Neural progenitor cell (in vitro differentiated cells): ENCODE results near the gene PANK4. TPM values are rescaled to one million over a fixed set of nuclear protein-coding genes. Genes with fewer than 3 reads are reported as not detected.
A peak's percentile ranks its signal among the peaks of the same experiment; 100 is the strongest.

Experiments
- DNase-seq: peaks from one replicate; pipeline ENCODE4 v3.0.0-alpha.2; 2016; ENCODE audit warnings: low spot score
- H2AFZ ChIP-seq: fragments of 200-600 bp; sonication (generic); replicated peaks from 2 replicates; pipeline ENCODE4 v1.6.1; 2016; ENCODE audit warnings: antibody characterized with exemption
- H3F3A ChIP-seq: fragments of 200-600 bp; sonication (generic); 2 replicates; pipeline ENCODE4 v1.6.1; 2016; ENCODE audit warnings: antibody characterized with exemption, low read depth
- H3K27ac ChIP-seq: fragments of 200-600 bp; sonication (generic); 2 replicates; pipeline ENCODE4 v1.5.1; 2016; ENCODE audit warnings: mild to moderate bottlenecking
- H3K27me3 ChIP-seq: fragments of 200-600 bp; sonication (generic); 2 replicates; pipeline ENCODE4 v1.6.1; 2016; ENCODE audit warnings: mild to moderate bottlenecking, moderate library complexity
- H3K36me3 ChIP-seq: fragments of 200-600 bp; sonication (generic); 2 replicates; pipeline ENCODE4 v1.5.1; 2016
- H3K4me1 ChIP-seq: fragments of 200-600 bp; sonication (generic); 2 replicates; pipeline ENCODE4 v1.6.1; 2016; ENCODE audit warnings: mixed run types
- H3K4me2 ChIP-seq: fragments of 200-600 bp; sonication (generic); 2 replicates; pipeline ENCODE4 v1.6.1; 2016
- H3K4me3 ChIP-seq: fragments of 200-600 bp; sonication (generic); 2 replicates; pipeline ENCODE4 v1.5.1; 2016
- H3K79me2 ChIP-seq: fragments of 200-600 bp; sonication (generic); 2 replicates; pipeline ENCODE4 v1.6.1; 2016; ENCODE audit warnings: low read depth
- H3K9ac ChIP-seq: fragments of 200-600 bp; sonication (generic); 2 replicates; pipeline ENCODE4 v1.6.1; 2016
- H3K9me3 ChIP-seq: fragments of 200-600 bp; sonication (generic); 2 replicates; pipeline ENCODE4 v1.5.1; 2016; ENCODE audit warnings: low read depth
- H4K20me1 ChIP-seq: fragments of 200-600 bp; sonication (generic); 2 replicates; pipeline ENCODE4 v1.6.1; 2016; ENCODE audit warnings: low read depth
- H3K27ac Mint-ChIP-seq: 3 replicates; pipeline ENCODE4 v1.8.0; 2021; ENCODE audit warnings: mixed read lengths
- H3K27me3 Mint-ChIP-seq: 2 replicates; pipeline ENCODE4 v1.8.0; 2022; ENCODE audit warnings: low read depth, mild to moderate bottlenecking, inconsistent platforms, moderate library complexity, mixed read lengths; ENCODE audit not compliant: insufficient read depth
- H3K36me3 Mint-ChIP-seq: 3 replicates; pipeline ENCODE4 v1.8.0; 2021; ENCODE audit warnings: mixed read lengths
- H3K4me1 Mint-ChIP-seq: 3 replicates; pipeline ENCODE4 v1.8.0; 2021; ENCODE audit warnings: mixed read lengths
- H3K4me3 Mint-ChIP-seq: 3 replicates; pipeline ENCODE4 v1.8.0; 2021; ENCODE audit warnings: mild to moderate bottlenecking, moderate library complexity, mixed read lengths
- H3K9me3 Mint-ChIP-seq: 3 replicates; pipeline ENCODE4 v1.8.0; 2020; ENCODE audit warnings: mixed read lengths
- EZH2 ChIP-seq: fragments of 200-600 bp; sonication (generic); IDR thresholded peaks from 2 replicates; pipeline ENCODE4 v1.6.1; 2017; ENCODE audit warnings: antibody characterized with exemption, mild to moderate bottlenecking, moderate library complexity
- EZH2phosphoT487 ChIP-seq: fragments of 200-600 bp; sonication (generic); IDR thresholded peaks from 2 replicates; pipeline ENCODE4 v1.6.1; 2017; ENCODE audit warnings: antibody characterized with exemption
- total RNA-seq: library from RNA; depleted of rRNA; stranded (reverse); fragments of >200 nt; gene quantifications from 2 replicates; pipeline ENCODE4 v1.2.3, GENCODE V29; 2015; ENCODE audit warnings: low replicate concordance
- TF ChIP-seq, protein P1 (sequence below): fragments of 200-600 bp; sonication (generic); IDR thresholded peaks from 2 replicates; pipeline ENCODE4 v1.5.1; 2017; ENCODE audit warnings: antibody characterized with exemption, mild to moderate bottlenecking

The PANK4 gene
- total RNA-seq, 1 donor from 2014 or later, result 30.6 TPM

DNA sequence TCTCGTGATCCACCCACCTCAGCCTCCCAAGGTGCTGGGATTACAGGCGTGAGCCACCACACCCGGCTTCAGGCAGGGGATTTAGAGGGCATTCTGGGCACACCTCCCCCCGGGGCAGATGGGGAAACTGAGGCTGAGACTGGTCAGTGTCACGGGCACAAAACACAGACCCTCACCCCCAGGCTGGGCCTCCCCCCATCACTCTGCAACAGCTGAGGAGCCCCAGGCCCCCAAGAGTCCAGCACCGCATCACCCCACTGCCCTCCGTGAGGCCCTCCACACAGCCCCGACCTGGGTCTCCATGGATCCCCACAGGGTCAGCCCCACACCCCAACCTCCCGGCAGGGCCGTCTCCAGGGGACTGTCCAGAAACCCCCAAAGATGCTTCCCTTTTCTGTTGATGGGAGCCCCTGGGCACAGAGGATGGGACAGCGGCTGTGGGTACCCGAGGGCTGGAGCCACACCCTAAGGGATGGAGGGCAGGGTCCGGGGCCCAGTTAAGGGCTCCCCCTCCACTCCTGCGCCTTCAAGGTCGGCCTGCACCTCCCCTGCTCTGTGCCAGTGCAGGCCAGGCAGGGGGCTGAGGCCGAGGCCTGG is 40.8 kb upstream of the PANK4 start:
- H3K9ac ChIP-seq, result no peak overlapping the region
- H3K79me2 ChIP-seq, result no peaks in the 10 kb centered on the region
- H3K36me3 ChIP-seq, result no peaks in the 10 kb centered on the region
- no peak overlapping the region for H3K4me3 ChIP-seq
- Mint-ChIP-seq H3K27me3 (peaks cover 6% of the 10 kb centered on the region), H3K4me3 (no peak overlapping the region), H3K9me3 (no peaks in the 10 kb centered on the region), H3K36me3 (no peaks in the 10 kb centered on the region), H3K4me1 (peaks cover 2% of the 10 kb centered on the region), H3K27ac (no peak overlapping the region)
- H3K4me2 ChIP-seq, result no peak overlapping the region
- no peaks in the 10 kb centered on the region for H3K4me1 ChIP-seq
- no peak for DNase-seq
- H3K27ac ChIP-seq, result no peak overlapping the region
- no peaks in the 10 kb centered on the region for H3K27me3 ChIP-seq
- TF ChIP-seq, protein P1, sequence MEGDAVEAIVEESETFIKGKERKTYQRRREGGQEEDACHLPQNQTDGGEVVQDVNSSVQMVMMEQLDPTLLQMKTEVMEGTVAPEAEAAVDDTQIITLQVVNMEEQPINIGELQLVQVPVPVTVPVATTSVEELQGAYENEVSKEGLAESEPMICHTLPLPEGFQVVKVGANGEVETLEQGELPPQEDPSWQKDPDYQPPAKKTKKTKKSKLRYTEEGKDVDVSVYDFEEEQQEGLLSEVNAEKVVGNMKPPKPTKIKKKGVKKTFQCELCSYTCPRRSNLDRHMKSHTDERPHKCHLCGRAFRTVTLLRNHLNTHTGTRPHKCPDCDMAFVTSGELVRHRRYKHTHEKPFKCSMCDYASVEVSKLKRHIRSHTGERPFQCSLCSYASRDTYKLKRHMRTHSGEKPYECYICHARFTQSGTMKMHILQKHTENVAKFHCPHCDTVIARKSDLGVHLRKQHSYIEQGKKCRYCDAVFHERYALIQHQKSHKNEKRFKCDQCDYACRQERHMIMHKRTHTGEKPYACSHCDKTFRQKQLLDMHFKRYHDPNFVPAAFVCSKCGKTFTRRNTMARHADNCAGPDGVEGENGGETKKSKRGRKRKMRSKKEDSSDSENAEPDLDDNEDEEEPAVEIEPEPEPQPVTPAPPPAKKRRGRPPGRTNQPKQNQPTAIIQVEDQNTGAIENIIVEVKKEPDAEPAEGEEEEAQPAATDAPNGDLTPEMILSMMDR, result no peak
- TF ChIP-seq EZH2 (no peak), EZH2phosphoT487 (no peak)
- H4K20me1 ChIP-seq, result no peaks in the 10 kb centered on the region
- no peaks in the 10 kb centered on the region for H3F3A ChIP-seq
- no peak overlapping the region for H2AFZ ChIP-seq
- H3K9me3 ChIP-seq, result no peaks in the 10 kb centered on the region

DNA sequence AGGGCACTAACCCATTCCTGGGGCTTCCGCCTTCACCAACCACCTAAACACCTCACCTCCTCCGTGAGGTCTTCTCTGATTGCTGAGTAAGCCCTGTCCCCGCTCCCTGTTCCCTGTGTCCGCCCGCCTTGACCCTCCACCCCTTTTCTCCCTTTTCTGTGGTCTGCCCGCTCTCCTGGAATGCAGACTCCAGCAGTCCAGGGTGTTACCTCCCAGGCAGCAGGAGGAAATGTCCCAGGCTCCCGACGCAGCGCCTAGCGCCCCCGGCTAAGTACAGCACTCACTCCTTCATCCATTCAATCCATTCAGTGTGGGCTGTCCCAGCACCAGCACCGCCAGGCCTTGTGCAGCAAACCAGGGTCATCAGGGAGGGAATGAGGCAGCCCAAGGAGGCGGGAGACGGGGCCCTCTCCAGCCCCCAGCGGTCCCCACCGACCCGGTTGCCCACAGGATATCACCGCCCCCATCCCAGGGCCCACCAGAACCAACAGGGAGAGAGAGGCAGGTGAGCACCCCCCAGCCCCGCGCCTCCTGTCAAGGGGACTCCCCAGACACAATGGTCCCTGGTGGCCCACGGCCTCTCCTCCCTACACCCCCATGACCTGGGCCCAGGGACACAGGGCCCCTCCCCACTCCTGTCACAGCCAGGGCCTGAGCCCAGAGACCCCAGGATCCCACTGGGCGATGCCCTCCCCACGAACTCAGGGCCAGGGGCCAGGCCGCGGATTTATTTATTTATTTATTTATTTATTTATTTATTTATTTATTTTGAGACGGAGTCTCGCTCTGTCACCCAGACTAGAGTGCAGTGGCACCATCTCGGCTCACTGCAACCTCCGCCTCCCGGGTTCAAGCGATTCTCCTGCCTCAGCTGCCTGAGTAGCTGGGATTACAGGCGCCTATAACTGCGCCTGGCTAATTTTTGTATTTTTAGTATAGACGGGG is 40.0 kb upstream of the PANK4 start:
- Mint-ChIP-seq H3K36me3 (no peaks in the 10 kb centered on the region), H3K9me3 (no peaks in the 10 kb centered on the region), H3K4me1 (peaks cover 2% of the 10 kb centered on the region), H3K27ac (no peak overlapping the region), H3K4me3 (no peak overlapping the region), H3K27me3 (peaks cover 6% of the 10 kb centered on the region)
- no peak for DNase-seq
- Histone ChIP-seq H3K79me2 (no peaks in the 10 kb centered on the region), H3K36me3 (no peaks in the 10 kb centered on the region), H3F3A (no peaks in the 10 kb centered on the region), H4K20me1 (no peaks in the 10 kb centered on the region), H3K9ac (no peak overlapping the region), H3K4me1 (no peaks in the 10 kb centered on the region), H3K27me3 (no peaks in the 10 kb centered on the region), H3K9me3 (no peaks in the 10 kb centered on the region), H2AFZ (no peak overlapping the region), H3K4me3 (no peak overlapping the region), H3K27ac (no peak overlapping the region), H3K4me2 (no peak overlapping the region)
- no peak for TF ChIP-seq EZH2phosphoT487
- TF ChIP-seq EZH2, result no peak
- TF ChIP-seq, protein P1, result no peak

DNA sequence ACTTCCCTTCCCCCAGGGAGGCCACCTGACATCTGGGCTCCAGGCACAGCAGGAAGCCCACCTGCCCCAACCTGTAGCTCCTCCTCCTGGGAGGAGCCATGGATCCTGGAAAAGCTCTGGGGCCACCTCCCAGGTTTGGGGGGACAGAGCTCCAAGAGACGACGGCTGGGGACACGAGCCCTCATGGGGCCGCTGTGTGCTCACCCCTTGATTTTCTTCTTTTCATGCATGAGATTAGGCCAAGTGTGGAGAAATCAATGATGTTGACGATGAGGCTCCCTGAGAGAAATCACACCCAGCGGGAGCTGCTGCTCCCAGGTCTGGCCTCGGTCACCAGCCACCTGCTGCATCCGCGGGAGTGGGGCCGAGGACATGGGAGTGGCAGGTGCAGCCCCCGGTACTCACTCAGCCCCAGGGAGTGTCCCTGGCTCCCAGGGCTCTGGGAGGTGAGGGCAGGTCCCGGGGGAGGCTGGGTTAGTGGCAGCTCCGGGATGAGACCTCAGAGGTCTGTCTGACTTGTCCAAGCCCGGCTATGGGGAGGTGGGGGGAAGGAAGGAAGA is 38.5 kb upstream of the PANK4 start:
- no peak overlapping the region for H3K4me3 ChIP-seq
- H3K27me3 ChIP-seq, result no peaks in the 10 kb centered on the region
- H3K36me3 ChIP-seq, result no peaks in the 10 kb centered on the region
- H3K36me3 Mint-ChIP-seq, result no peaks in the 10 kb centered on the region
- no peaks in the 10 kb centered on the region for H3K4me1 ChIP-seq
- no peaks in the 10 kb centered on the region for H3F3A ChIP-seq
- peak overlapping the region; percentile 71 for H3K27ac Mint-ChIP-seq
- no peak overlapping the region for H3K4me2 ChIP-seq
- H3K9me3 Mint-ChIP-seq, result no peaks in the 10 kb centered on the region
- no peak for DNase-seq
- H3K9me3 ChIP-seq, result no peaks in the 10 kb centered on the region
- peaks cover 1% of the 10 kb centered on the region for H3K27me3 Mint-ChIP-seq
- no peak overlapping the region for H3K4me3 Mint-ChIP-seq
- no peaks in the 10 kb centered on the region for H4K20me1 ChIP-seq
- no peak for TF ChIP-seq EZH2phosphoT487
- TF ChIP-seq EZH2, result no peak
- TF ChIP-seq, protein P1, result no peak
- no peak overlapping the region for H2AFZ ChIP-seq
- peaks cover 2% of the 10 kb centered on the region for H3K4me1 Mint-ChIP-seq
- H3K9ac ChIP-seq, result no peak overlapping the region
- no peaks in the 10 kb centered on the region for H3K79me2 ChIP-seq
- no peak overlapping the region for H3K27ac ChIP-seq
